Endothelial cell of umbilical vein (primary cell): ENCODE results near the gene ATP8A2.
"Not testable (repeated sequence)": the region's sequence is repeated elsewhere in the genome, so short reads cannot be mapped to it uniquely, and the experiment has no call there.

Experiments
- CTCF ChIP-seq, 2 donors: IDR thresholded peaks; 1 replicate in 1 of 2; 2 replicates in 1 of 2; pipeline ENCODE4 v1.5.1; 2011; ENCODE audit warnings: low read length in 2 of 2, mild to moderate bottlenecking in 2 of 2, moderate library complexity in 2 of 2, control low read depth in 1 of 2, inconsistent platforms in 1 of 2, low read depth in 1 of 2; ENCODE audit not compliant: insufficient read depth in 1 of 2; ENCODE audit errors: extremely low read depth in 1 of 2
- EZH2 ChIP-seq: IDR thresholded peaks from 2 replicates; pipeline ENCODE4 v1.6.1; 2012; ENCODE audit warnings: borderline replicate concordance, low read depth, mild to moderate bottlenecking, moderate library complexity, low read length, inconsistent platforms; ENCODE audit not compliant: severe bottlenecking
- FOS ChIP-seq: IDR thresholded peaks from 2 replicates; pipeline ENCODE4 v1.6.1; 2011; ENCODE audit warnings: mild to moderate bottlenecking, low read length, moderate library complexity, borderline replicate concordance; ENCODE audit not compliant: insufficient read depth
- JUN ChIP-seq: IDR thresholded peaks from 2 replicates; pipeline ENCODE4 v1.6.1; 2011; ENCODE audit warnings: borderline replicate concordance, low read depth; ENCODE audit not compliant: insufficient read length, insufficient read depth
- MYC ChIP-seq: IDR thresholded peaks from one replicate; pipeline ENCODE4 v1.6.1; 2011; ENCODE audit warnings: mild to moderate bottlenecking, low read depth, low read length
- POLR2A ChIP-seq: IDR thresholded peaks from 2 replicates; pipeline ENCODE4 v1.6.1; 2012; ENCODE audit warnings: low read depth, mild to moderate bottlenecking, control low read depth, low read length
- POLR2AphosphoS5 ChIP-seq: IDR thresholded peaks from 2 replicates; pipeline ENCODE4 v1.6.1; 2012; ENCODE audit warnings: low read depth, mild to moderate bottlenecking, control low read depth, low read length, moderate library complexity; ENCODE audit not compliant: insufficient read depth

DNA sequence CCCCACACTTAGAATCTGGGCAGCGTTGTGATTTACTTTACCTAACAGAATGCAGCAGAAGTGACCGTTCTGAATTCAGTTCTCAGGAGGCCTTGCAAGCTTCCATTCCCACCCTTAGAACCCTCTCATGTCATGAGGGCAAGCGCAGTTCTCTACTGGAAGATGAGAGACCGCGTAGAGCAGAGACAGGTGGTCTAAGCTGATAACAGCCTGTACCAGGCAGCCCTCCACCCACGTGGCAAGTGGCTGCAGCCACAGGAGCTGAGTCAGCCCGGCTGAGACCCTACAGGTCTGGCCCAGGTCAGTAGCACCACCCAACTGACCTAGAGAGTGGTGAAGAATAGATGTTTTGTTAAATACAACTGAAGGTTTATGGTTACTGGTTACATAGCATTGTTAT is 694.7 kb downstream of the ATP8A2 start:
- TF ChIP-seq EZH2; POLR2A; CTCF (IDR thresholded peaks at IDR 0.05; ENCODE audit: extremely low read depth in 1 of 2, insufficient read depth in 1 of 2, low read depth in 1 of 2, low read length in 2 of 2); POLR2AphosphoS5; MYC; FOS; JUN: not testable (repeated sequence)
